HG02981 (cell line): ENCODE results near the gene MXI1.

Experiments used
- ATAC-seq: cut with Tn5 transposase; IDR thresholded peaks from one replicate; pipeline ENCODE4 v1.9.1; 2021; ENCODE audit warnings: mild to moderate bottlenecking, moderate library complexity; ENCODE audit not compliant: unreplicated experiment

The MXI1 gene

GRCh38 chr10:110273474-110273873, 66.1 kb downstream of the MXI1 start:
- ATAC-seq = peak; percentile 39

- ATAC-seq = no peak
Measured at GRCh38 chr10:110274072-110274627, 66.7 kb downstream of the MXI1 start.

- ATAC-seq = no peak
Measured at GRCh38 chr10:110274647-110275046, 67.2 kb downstream of the MXI1 start.

GRCh38 chr10:110275128-110275729, 67.8 kb downstream of the MXI1 start:
- ATAC-seq = no peak

GRCh38 chr10:110276603-110277002, 69.2 kb downstream of the MXI1 start:
- ATAC-seq = no peak

- ATAC-seq = no peak
Measured at GRCh38 chr10:110277591-110277990, 70.2 kb downstream of the MXI1 start.

GRCh38 chr10:110278562-110279406, 71.4 kb downstream of the MXI1 start:
- ATAC-seq = no peak

- ATAC-seq = no peak
Measured at GRCh38 chr10:110279407-110279986, 72.1 kb downstream of the MXI1 start.

GRCh38 chr10:110284262-110284661, 76.9 kb downstream of the MXI1 start:
- no peak for ATAC-seq

GRCh38 chr10:110285501-110285900, 78.1 kb downstream of the MXI1 start:
- ATAC-seq = no peak

GRCh38 chr10:110286841-110287240, 79.4 kb downstream of the MXI1 start:
- no peak for ATAC-seq

- ATAC-seq = no peak
Measured at GRCh38 chr10:110296966-110297365, 89.6 kb downstream of the MXI1 start.

GRCh38 chr10:110300486-110300986, 93.1 kb downstream of the MXI1 start:
- ATAC-seq = no peak

GRCh38 chr10:110303681-110304080, 96.3 kb downstream of the MXI1 start:
- ATAC-seq = no peak

GRCh38 chr10:110304394-110304779, 97.0 kb downstream of the MXI1 start:
- peak; percentile 38 for ATAC-seq

- ATAC-seq = peak; percentile 88
Measured at GRCh38 chr10:110304780-110305421, 97.5 kb downstream of the MXI1 start, which contains the start of gene SMNDC1. Gene SMNDC1 (minus strand): TSS chr10:110304920. CDS start chr10:110303587, 1,333 bp downstream.

- peak; percentile 55 for ATAC-seq
Measured at GRCh38 chr10:110305767-110306451, 98.5 kb downstream of the MXI1 start.

GRCh38 chr10:110306452-110306768, 99.0 kb downstream of the MXI1 start:
- ATAC-seq = no peak

- ATAC-seq = no peak
Measured at GRCh38 chr10:110307805-110308204, 100.4 kb downstream of the MXI1 start.

GRCh38 chr10:110310741-110311140, 103.3 kb downstream of the MXI1 start:
- no peak for ATAC-seq
